Measurements from ENCODE around the gene BZW2.
A peak's percentile ranks its signal among the peaks of the same experiment; 100 is the strongest.

Gene BZW2

DNA sequence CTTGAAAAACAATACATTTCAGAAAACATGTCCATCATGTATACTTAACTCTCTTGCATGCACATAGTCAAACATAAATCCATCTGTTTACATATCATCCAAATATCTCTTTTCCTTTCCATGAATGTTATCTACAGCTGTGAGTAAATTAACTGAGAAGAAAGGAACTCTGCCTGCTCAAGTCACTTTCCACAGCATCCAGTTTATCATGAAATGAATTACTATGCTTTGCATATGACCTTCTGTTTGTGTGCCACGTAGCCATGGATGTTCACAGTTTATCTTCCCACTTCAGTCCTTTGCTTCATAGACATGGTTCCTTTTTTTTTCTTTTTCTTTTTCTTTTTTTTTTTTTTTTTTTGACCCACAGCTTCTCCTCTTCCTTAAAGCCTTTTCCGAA, 39.6 kb downstream of the BZW2 start:
- Mint-ChIP-seq H3K4me3 (no peak overlapping the region), H3K9me3 (no peaks in the 10 kb centered on the region), H3K36me3 (ENCODE audit: low read depth) (peaks cover 61% of the 10 kb centered on the region), H3K27ac (no peak overlapping the region), H3K4me1 (no peaks in the 10 kb centered on the region), H3K27me3 (ENCODE audit: low read depth) (no peaks in the 10 kb centered on the region)
- TF ChIP-seq, protein P1, sequence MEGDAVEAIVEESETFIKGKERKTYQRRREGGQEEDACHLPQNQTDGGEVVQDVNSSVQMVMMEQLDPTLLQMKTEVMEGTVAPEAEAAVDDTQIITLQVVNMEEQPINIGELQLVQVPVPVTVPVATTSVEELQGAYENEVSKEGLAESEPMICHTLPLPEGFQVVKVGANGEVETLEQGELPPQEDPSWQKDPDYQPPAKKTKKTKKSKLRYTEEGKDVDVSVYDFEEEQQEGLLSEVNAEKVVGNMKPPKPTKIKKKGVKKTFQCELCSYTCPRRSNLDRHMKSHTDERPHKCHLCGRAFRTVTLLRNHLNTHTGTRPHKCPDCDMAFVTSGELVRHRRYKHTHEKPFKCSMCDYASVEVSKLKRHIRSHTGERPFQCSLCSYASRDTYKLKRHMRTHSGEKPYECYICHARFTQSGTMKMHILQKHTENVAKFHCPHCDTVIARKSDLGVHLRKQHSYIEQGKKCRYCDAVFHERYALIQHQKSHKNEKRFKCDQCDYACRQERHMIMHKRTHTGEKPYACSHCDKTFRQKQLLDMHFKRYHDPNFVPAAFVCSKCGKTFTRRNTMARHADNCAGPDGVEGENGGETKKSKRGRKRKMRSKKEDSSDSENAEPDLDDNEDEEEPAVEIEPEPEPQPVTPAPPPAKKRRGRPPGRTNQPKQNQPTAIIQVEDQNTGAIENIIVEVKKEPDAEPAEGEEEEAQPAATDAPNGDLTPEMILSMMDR (IDR thresholded peaks at IDR 0.05; ENCODE audit: unreplicated experiment in 3 of 3) = no peak

DNA sequence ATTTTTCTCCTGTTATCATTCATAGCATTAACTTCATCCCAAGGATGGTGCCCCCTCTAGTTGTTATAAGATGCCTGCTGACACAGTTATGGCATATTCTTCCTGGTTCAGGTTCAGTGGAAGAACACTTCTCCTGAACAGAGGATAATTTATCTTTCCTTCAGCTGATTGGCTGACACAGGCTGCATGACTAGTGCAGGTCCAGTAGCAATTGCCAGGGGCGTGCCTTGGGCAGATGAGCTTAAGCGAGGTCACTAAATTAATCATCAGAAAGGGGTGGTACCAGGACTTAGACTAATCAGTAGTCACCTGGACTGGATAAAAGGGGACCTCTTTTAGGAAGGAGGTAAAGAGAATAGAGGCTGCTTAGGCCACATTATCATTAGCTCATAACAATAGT, 42.3 kb downstream of the BZW2 start:
- Mint-ChIP-seq H3K27ac (no peak overlapping the region), H3K4me1 (no peaks in the 10 kb centered on the region), H3K4me3 (no peak overlapping the region), H3K27me3 (ENCODE audit: low read depth) (no peaks in the 10 kb centered on the region), H3K36me3 (ENCODE audit: low read depth) (peaks cover 60% of the 10 kb centered on the region), H3K9me3 (no peaks in the 10 kb centered on the region)
- TF ChIP-seq, protein P1 (IDR thresholded peaks at IDR 0.05; ENCODE audit: unreplicated experiment in 3 of 3) = no peak

DNA sequence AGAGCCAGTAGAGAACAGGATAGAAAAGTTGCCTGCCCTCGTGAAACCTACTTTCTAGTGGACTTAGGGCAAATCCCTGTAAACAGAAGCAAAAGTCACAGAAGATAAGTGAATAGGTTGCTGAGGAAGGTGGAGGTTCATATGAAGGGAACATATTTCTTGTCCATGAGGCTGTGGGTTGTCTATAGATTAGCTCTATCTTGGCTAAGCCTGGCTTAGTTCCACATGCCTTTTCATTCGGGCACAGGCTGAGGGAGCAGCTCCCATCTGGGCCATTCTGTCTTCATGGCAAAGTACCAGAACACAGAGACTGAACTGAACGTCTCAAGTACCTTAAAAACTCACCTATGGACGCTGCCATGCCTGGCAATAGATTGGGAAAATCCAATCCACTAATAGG, 45.3 kb downstream of the BZW2 start:
- H3K4me1 Mint-ChIP-seq = no peaks in the 10 kb centered on the region
- TF ChIP-seq, protein P1 (IDR thresholded peaks at IDR 0.05; ENCODE audit: unreplicated experiment in 3 of 3) = no peak
- H3K36me3 Mint-ChIP-seq (ENCODE audit: low read depth) = peaks cover 45% of the 10 kb centered on the region
- H3K4me3 Mint-ChIP-seq = no peak overlapping the region
- H3K27ac Mint-ChIP-seq = no peak overlapping the region
- H3K27me3 Mint-ChIP-seq (ENCODE audit: low read depth) = no peaks in the 10 kb centered on the region
- H3K9me3 Mint-ChIP-seq = no peaks in the 10 kb centered on the region

DNA sequence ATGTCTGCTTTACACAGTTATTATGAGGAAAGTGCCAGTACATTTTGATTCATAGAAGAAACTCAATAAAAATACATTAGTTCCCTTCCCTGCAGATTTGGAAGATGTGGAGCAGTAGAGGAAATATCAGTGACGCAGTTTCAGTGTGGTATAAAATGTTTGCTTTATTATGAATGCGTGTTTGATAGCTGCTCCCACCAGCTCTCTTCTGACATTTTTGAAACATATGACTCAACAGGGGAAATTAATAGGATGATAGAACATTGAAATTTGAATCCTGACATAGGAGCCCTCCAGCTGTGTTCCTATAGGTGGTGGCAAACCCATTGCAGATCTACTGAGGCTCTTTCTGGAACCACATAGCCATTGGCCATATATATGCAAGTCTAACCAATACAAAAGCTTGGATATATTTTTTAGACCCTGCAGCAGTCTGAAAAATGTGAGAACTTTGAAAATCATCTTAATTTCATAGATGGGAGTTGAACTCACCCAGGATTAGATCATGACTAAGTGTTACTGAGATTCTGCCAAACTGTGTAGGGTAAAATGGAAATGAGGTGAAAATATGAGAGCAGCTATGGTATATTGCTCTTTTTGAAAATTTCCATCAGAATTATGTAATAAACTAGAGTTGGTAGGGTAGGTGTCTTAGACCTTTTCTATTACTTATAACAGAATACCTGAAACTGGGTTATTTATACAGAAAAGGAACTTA, 47.8 kb downstream of the BZW2 start:
- Mint-ChIP-seq H3K36me3 (ENCODE audit: low read depth) (peaks cover 54% of the 10 kb centered on the region), H3K9me3 (no peaks in the 10 kb centered on the region), H3K27ac (no peak overlapping the region), H3K27me3 (ENCODE audit: low read depth) (no peaks in the 10 kb centered on the region), H3K4me1 (peaks cover 4% of the 10 kb centered on the region), H3K4me3 (no peak overlapping the region)
- TF ChIP-seq, protein P1 (IDR thresholded peaks at IDR 0.05; ENCODE audit: unreplicated experiment in 3 of 3) = no peak

DNA sequence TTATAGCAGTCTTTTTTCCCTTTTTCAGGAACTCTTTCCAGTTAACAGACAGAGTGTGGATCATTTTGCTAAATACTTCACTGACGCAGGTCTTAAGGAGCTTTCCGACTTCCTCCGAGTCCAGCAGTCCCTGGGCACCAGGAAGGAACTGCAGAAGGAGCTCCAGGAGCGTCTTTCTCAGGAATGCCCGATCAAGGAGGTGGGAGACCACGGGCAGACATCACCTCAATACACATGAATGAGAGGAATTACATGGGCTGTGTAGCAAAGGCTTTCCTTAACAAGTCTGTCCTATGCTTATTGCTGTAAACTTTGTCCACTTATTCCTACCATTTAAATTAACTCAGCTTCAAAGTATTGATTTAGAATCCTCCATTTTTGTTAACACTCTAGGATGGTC, 48.8 kb downstream of the BZW2 start:
- H3K36me3 Mint-ChIP-seq (ENCODE audit: low read depth) = peaks cover 62% of the 10 kb centered on the region
- TF ChIP-seq, protein P1 (IDR thresholded peaks at IDR 0.05; ENCODE audit: unreplicated experiment in 3 of 3) = no peak
- no peaks in the 10 kb centered on the region for H3K27me3 Mint-ChIP-seq (ENCODE audit: low read depth)
- no peaks in the 10 kb centered on the region for H3K9me3 Mint-ChIP-seq
- H3K27ac Mint-ChIP-seq = no peak overlapping the region
- H3K4me1 Mint-ChIP-seq = peaks cover 4% of the 10 kb centered on the region
- H3K4me3 Mint-ChIP-seq = no peak overlapping the region

DNA sequence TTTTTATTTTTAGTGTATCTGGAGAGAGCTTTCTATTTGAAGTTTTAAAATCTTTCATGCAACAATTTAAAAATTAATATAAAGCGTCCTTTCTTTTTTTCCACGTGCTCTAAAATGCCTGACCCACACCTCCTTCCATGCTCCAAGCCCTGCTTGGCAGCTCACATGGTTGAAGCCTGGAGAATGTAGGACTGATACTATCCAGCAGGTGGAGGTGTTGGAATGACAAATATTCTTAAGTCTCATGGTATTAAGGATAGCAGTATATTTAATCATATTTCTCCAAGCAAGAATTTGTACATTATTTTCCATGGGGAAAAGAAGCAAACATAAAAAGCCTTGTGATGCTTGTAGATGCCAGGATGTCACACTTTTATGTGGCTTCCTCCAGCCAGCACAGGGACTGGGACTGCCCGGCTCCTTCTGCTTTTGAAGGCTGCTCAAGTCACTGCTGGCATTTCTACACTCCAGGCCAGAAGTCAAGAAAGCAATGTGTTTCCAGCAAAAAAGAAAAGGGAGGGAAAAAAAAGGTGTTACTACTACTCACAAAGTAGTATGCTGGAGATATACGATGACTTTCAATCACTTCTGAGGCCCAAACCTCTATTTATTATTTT, 49.7 kb downstream of the BZW2 start:
- Mint-ChIP-seq H3K9me3 (no peaks in the 10 kb centered on the region), H3K27ac (no peak overlapping the region), H3K36me3 (ENCODE audit: low read depth) (peaks cover 66% of the 10 kb centered on the region), H3K27me3 (ENCODE audit: low read depth) (no peaks in the 10 kb centered on the region), H3K4me3 (no peak overlapping the region), H3K4me1 (peaks cover 4% of the 10 kb centered on the region)
- TF ChIP-seq, protein P1 (IDR thresholded peaks at IDR 0.05; ENCODE audit: unreplicated experiment in 3 of 3) = peak; percentile 58 to 66 (median 61)
